CD8-positive, alpha-beta memory T cell (primary cell): ENCODE measurements around the gene COG3. TPM values are rescaled to one million over a fixed set of nuclear protein-coding genes. Genes with fewer than 3 reads are reported as not detected.

Experiments used
- CTCF ChIA-PET: fragments of 350-600 bp; sonication (Branson Sonifier 250); formaldehyde crosslinking; loops from one replicate; lab custom pipeline; 2021; ENCODE audit warnings: antibody characterized with exemption; lab: Charles Lee
- POLR2A ChIA-PET: fragments of 350-600 bp; sonication (Branson Sonifier 250); formaldehyde crosslinking; loops from one replicate; lab custom pipeline; 2021; ENCODE audit warnings: antibody characterized with exemption; lab: Charles Lee
- DNase-seq, 5 donors: peaks; one replicate each; pipeline versions ENCODE4 v3.0.0 to v3.0.0-alpha.2; 2020 to 2022; ENCODE audit warnings: mixed read lengths in 1 of 5
- H3K27ac ChIP-seq: one replicate; pipeline ENCODE4 v1.7.0; 2013; ENCODE audit warnings: low read depth, mild to moderate bottlenecking, low read length, moderate library complexity
- H3K27me3 ChIP-seq: 2 replicates; pipeline ENCODE4 v1.7.0; 2013; ENCODE audit warnings: low read length, mild to moderate bottlenecking; ENCODE audit not compliant: insufficient read depth, poor library complexity, severe bottlenecking
- H3K36me3 ChIP-seq: 2 replicates; pipeline ENCODE4 v1.7.0; 2013; ENCODE audit warnings: mild to moderate bottlenecking, low read length, moderate library complexity; ENCODE audit not compliant: insufficient read depth
- H3K4me1 ChIP-seq: 2 replicates; pipeline ENCODE4 v1.7.0; 2013; ENCODE audit warnings: mild to moderate bottlenecking, low read length, moderate library complexity; ENCODE audit not compliant: insufficient read depth
- H3K4me3 ChIP-seq: 2 replicates; pipeline ENCODE4 v1.7.0; 2013; ENCODE audit warnings: mild to moderate bottlenecking, low read length
- H3K9me3 ChIP-seq: 2 replicates; pipeline ENCODE4 v1.7.0; 2013; ENCODE audit warnings: mild to moderate bottlenecking, low read length
- H3K27ac Mint-ChIP-seq, 8 donors: one replicate each; pipeline ENCODE4 v1.8.0; 2020 to 2021; ENCODE audit warnings: mixed read lengths in 8 of 8, mild to moderate bottlenecking in 6 of 8, inconsistent platforms in 3 of 8, moderate library complexity in 3 of 8
- H3K27me3 Mint-ChIP-seq, 2 donors: one replicate each; pipeline ENCODE4 v1.8.0; 2020 to 2021; ENCODE audit warnings: mixed read lengths in 2 of 2, mild to moderate bottlenecking in 1 of 2, moderate library complexity in 1 of 2
- H3K36me3 Mint-ChIP-seq, 3 donors: one replicate each; pipeline ENCODE4 v1.8.0; 2020 to 2021; ENCODE audit warnings: mixed read lengths in 3 of 3, inconsistent platforms in 1 of 3, mild to moderate bottlenecking in 1 of 3
- H3K4me1 Mint-ChIP-seq, 3 donors: one replicate each; pipeline ENCODE4 v1.8.0; 2020 to 2021; ENCODE audit warnings: mixed read lengths in 3 of 3, inconsistent platforms in 1 of 3, mild to moderate bottlenecking in 1 of 3
- H3K4me3 Mint-ChIP-seq, 7 donors: one replicate each; pipeline ENCODE4 v1.8.0; 2020 to 2021; ENCODE audit warnings: mixed read lengths in 7 of 7, mild to moderate bottlenecking in 6 of 7, moderate library complexity in 4 of 7, inconsistent platforms in 2 of 7
- H3K9me3 Mint-ChIP-seq, 5 donors: one replicate each; pipeline ENCODE4 v1.8.0; 2020 to 2022; ENCODE audit warnings: mixed read lengths in 5 of 5, mild to moderate bottlenecking in 3 of 5, moderate library complexity in 2 of 5, inconsistent platforms in 1 of 5
- polyA plus RNA-seq: library from polyadenylated mRNA; unstranded; fragments of 300-500 nt; fragmentation: Illumina TruSeq; gene quantifications from one replicate; pipeline ENCODE4 v1.2.3, GENCODE V29; 2021
- total RNA-seq, 2 experiments: library from RNA; stranded (reverse); gene quantifications; one replicate each; pipeline ENCODE4 v1.2.3, GENCODE V29; 2021

The COG3 gene
- total and polyA plus RNA-seq, 3 experiments from 2014 or later = 19.3 to 31.7 (median 20.2) TPM

GRCh38 chr13:45451282-45451681 is 13.5 kb upstream of the COG3 start:
- no peaks in the 10 kb centered on the region for H3K9me3 Mint-ChIP-seq
- no peak overlapping the region for H3K4me3 Mint-ChIP-seq
- peaks cover 9 to 13% of the 10 kb centered on the region in 2 donors for H3K27me3 Mint-ChIP-seq
- no peaks in the 10 kb centered on the region for H3K4me1 Mint-ChIP-seq
- Histone ChIP-seq H3K27ac (no peak overlapping the region), H3K4me1 (no peaks in the 10 kb centered on the region), H3K27me3 (no peaks in the 10 kb centered on the region), H3K4me3 (no peak overlapping the region), H3K9me3 (no peaks in the 10 kb centered on the region), H3K36me3 (no peaks in the 10 kb centered on the region)
- POLR2A ChIA-PET = no interaction called here
- peaks cover 0 to 3% (median 0%) of the 10 kb centered on the region in 3 donors for H3K36me3 Mint-ChIP-seq
- H3K27ac Mint-ChIP-seq = no peak overlapping the region
- no peak for DNase-seq
- CTCF ChIA-PET = interaction anchor here (1.5 kb wide), 1 partner anchor 14 kb away, joined by 4 read pairs; the partner anchor contains the start of gene COG3

- Mint-ChIP-seq H3K9me3 (peaks cover 0 to 6% (median 5%) of the 10 kb centered on the region in 5 donors), H3K4me3 (no peak overlapping the region), H3K4me1 (no peaks in the 10 kb centered on the region), H3K36me3 (peaks cover 0 to 18% (median 0%) of the 10 kb centered on the region in 3 donors), H3K27ac (no peak overlapping the region), H3K27me3 (peaks cover 9 to 10% of the 10 kb centered on the region in 2 donors)
- no peak for DNase-seq
- Histone ChIP-seq H3K36me3 (no peaks in the 10 kb centered on the region), H3K9me3 (no peaks in the 10 kb centered on the region), H3K4me1 (no peaks in the 10 kb centered on the region), H3K4me3 (no peak overlapping the region), H3K27ac (no peak overlapping the region), H3K27me3 (no peaks in the 10 kb centered on the region)
- CTCF ChIA-PET = no interaction called here
- POLR2A ChIA-PET = no interaction called here
Measured at GRCh38 chr13:45454204-45454603, 10.5 kb upstream of the COG3 start.

DNA sequence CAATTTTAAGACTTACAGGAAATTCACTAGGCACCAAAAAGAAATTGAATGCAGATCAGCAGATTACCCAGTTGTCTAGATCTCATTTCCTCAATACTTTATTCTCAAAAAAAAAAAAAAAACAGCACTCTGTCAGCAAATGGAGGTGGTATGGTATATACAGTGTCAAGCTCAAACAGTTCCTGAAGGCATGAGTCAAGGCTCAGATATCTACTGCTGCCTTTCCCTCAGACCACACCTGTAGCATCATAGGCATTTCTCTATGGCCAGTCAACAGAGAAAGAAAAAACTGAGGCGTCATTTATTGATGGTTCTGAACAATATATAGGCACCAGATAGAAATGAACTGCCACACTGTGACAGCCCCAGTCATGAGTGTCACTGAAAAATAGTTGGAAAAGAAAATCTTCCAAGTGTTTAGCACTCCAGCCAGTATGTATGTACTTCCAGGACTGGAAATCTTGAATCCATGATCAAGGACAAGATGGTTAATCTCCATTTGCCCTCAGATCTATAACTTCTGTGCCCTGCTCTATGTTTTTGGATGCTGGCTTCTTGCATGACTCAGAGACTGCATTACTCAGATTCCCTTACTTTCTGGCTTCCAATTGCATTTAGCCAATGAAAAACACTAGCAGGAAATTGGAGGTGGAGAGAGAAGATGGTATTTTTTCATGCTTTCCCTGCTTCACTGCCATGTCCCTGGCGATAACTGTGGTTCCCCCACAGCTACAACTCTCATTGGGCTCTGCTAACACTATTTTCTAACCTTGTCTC is 8.4 kb upstream of the COG3 start:
- H3K36me3 Mint-ChIP-seq = peaks cover 0 to 21% (median 0%) of the 10 kb centered on the region in 3 donors
- H3K4me3 Mint-ChIP-seq = no peak overlapping the region
- ChIA-PET POLR2A (no interaction called here), CTCF (no interaction called here)
- H3K36me3 ChIP-seq = no peaks in the 10 kb centered on the region
- no peak overlapping the region for H3K27ac ChIP-seq
- no peaks in the 10 kb centered on the region for H3K27me3 ChIP-seq
- no peak overlapping the region for H3K4me3 ChIP-seq
- H3K4me1 ChIP-seq = no peaks in the 10 kb centered on the region
- peak overlapping the region in 2 of 8 donors; percentile 27 to 31 for H3K27ac Mint-ChIP-seq
- no peaks in the 10 kb centered on the region for H3K9me3 ChIP-seq
- peaks cover 9% of the 10 kb centered on the region in 2 donors for H3K27me3 Mint-ChIP-seq
- peaks cover 0 to 8% (median 5%) of the 10 kb centered on the region in 5 donors for H3K9me3 Mint-ChIP-seq
- no peaks in the 10 kb centered on the region for H3K4me1 Mint-ChIP-seq
- DNase-seq = no peak

- Mint-ChIP-seq H3K4me3 (peak overlapping the region; percentile 91 to 97 (median 93)), H3K27me3 (peaks cover under 1 to 3% of the 10 kb centered on the region in 2 donors), H3K36me3 (peaks cover 1 to 18% (median 3%) of the 10 kb centered on the region in 3 donors), H3K27ac (peak overlapping the region; percentile 76 to 98 (median 94)), H3K9me3 (peaks cover 0 to 2% (median 0%) of the 10 kb centered on the region in 5 donors), H3K4me1 (peaks cover 38 to 50% (median 46%) of the 10 kb centered on the region in 3 donors)
- POLR2A ChIA-PET = interaction anchor here (1.4 to 2.1 kb wide), 3 partner anchors 46 to 123 kb away, joined by 3 to 23 read pairs (median 7); partner anchors contain the start of genes SLC25A30 and TPT1
- Histone ChIP-seq H3K9me3 (no peaks in the 10 kb centered on the region), H3K27ac (peak overlapping the region; percentile 28), H3K4me3 (peak overlapping the region; percentile 58), H3K27me3 (no peaks in the 10 kb centered on the region), H3K4me1 (peaks cover 40% of the 10 kb centered on the region), H3K36me3 (no peaks in the 10 kb centered on the region)
- DNase-seq = peak in 1 of 5 donors; percentile 47
- CTCF ChIA-PET = interaction anchor here (0.8 to 3.3 kb wide), 9 partner anchors 9 to 124 kb away, joined by 3 to 19 read pairs (median 4); partner anchors contain the start of genes SLC25A30 and TPT1
Measured at GRCh38 chr13:45464141-45464686, 525 bp upstream of the COG3 start.

- CTCF ChIA-PET = no interaction called here
Measured at GRCh38 chr13:45466359-45466758, 1.6 kb downstream of the COG3 start.

DNA sequence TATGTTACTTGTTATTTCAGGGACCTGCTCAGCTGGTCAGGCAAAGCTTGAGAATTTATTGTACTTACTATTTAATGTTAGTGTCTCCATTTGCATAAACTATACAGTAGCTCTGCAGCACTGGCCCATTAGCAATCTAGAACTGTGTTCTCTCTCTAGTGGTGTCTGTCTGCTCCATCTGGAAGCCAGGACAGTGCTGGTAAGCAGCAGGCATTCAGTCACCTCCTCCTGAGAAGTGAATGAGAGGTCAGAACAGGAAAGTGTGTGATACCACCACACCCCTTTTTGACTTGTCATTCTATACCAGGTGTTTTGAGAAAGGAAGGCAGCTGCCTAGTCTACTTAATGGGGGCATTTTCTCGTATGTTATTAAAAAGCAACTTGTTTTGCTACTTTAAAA is 3.9 kb downstream of the COG3 start:
- Mint-ChIP-seq H3K27me3 (no peaks in the 10 kb centered on the region), H3K9me3 (no peaks in the 10 kb centered on the region), H3K27ac (peak overlapping the region in 6 of 8 donors; percentile 6 to 87 (median 66)), H3K4me1 (peaks cover 71 to 89% (median 86%) of the 10 kb centered on the region in 3 donors), H3K4me3 (peak overlapping the region in 4 of 7 donors; percentile 3 to 46 (median 20)), H3K36me3 (peaks cover 0 to 27% (median 5%) of the 10 kb centered on the region in 3 donors)
- POLR2A ChIA-PET = no interaction called here
- no peak for DNase-seq
- no peaks in the 10 kb centered on the region for H3K36me3 ChIP-seq
- H3K9me3 ChIP-seq = no peaks in the 10 kb centered on the region
- peaks cover 44% of the 10 kb centered on the region for H3K4me1 ChIP-seq
- CTCF ChIA-PET = interaction anchor here (1.4 kb wide), 1 partner anchor 50 kb away, joined by 4 read pairs; the partner anchor contains the start of gene SLC25A30
- no peaks in the 10 kb centered on the region for H3K27me3 ChIP-seq
- no peak overlapping the region for H3K4me3 ChIP-seq
- H3K27ac ChIP-seq = no peak overlapping the region

More at GRCh38 chr13:45466359-45466758, 1.6 kb downstream of the COG3 start:
- H3K27me3 ChIP-seq = no peaks in the 10 kb centered on the region
- no peak overlapping the region for H3K4me3 ChIP-seq
- Mint-ChIP-seq H3K27me3 (peaks cover 0 to 3% of the 10 kb centered on the region in 2 donors), H3K4me1 (peaks cover 54 to 70% (median 67%) of the 10 kb centered on the region in 3 donors), H3K4me3 (peak overlapping the region; percentile 91 to 97 (median 93)), H3K27ac (peak overlapping the region; percentile 76 to 98 (median 91)), H3K36me3 (peaks cover 0 to 19% (median 2%) of the 10 kb centered on the region in 3 donors), H3K9me3 (no peaks in the 10 kb centered on the region)
- POLR2A ChIA-PET = interaction anchor here (0.5 to 0.8 kb wide), 2 partner anchors 70 to 100 kb away, joined by 4 to 6 read pairs; no protein-coding TSS in a partner anchor
- peaks cover 43% of the 10 kb centered on the region for H3K4me1 ChIP-seq
- H3K27ac ChIP-seq = no peak overlapping the region
- DNase-seq = no peak
- H3K36me3 ChIP-seq = no peaks in the 10 kb centered on the region
- no peaks in the 10 kb centered on the region for H3K9me3 ChIP-seq

- peaks cover 0 to 25% (median 4%) of the 10 kb centered on the region in 3 donors for H3K36me3 Mint-ChIP-seq
- peaks cover 23% of the 10 kb centered on the region for H3K4me1 ChIP-seq
- DNase-seq = no peak
- no peaks in the 10 kb centered on the region for H3K9me3 ChIP-seq
- no peaks in the 10 kb centered on the region for H3K27me3 Mint-ChIP-seq
- H3K27me3 ChIP-seq = no peaks in the 10 kb centered on the region
- no peak overlapping the region for H3K27ac ChIP-seq
- H3K9me3 Mint-ChIP-seq = no peaks in the 10 kb centered on the region
- CTCF ChIA-PET = interaction anchor here (0.5 kb wide), 1 partner anchor 426 kb away, joined by 3 read pairs; no protein-coding TSS in a partner anchor
- peak overlapping the region in 3 of 7 donors; percentile 3 to 74 (median 14) for H3K4me3 Mint-ChIP-seq
- POLR2A ChIA-PET = no interaction called here
- peak overlapping the region in 2 of 8 donors; percentile 0 to 1 for H3K27ac Mint-ChIP-seq
- peaks cover 4% of the 10 kb centered on the region for H3K36me3 ChIP-seq
- H3K4me3 ChIP-seq = no peak overlapping the region
- H3K4me1 Mint-ChIP-seq = peaks cover 63 to 87% (median 79%) of the 10 kb centered on the region in 3 donors
Measured at GRCh38 chr13:45472171-45472705, 7.5 kb downstream of the COG3 start.
